ENCODE data around the gene CCDC141. TPM values are rescaled to one million over a fixed set of nuclear protein-coding genes. Genes with fewer than 3 reads are reported as not detected.

CCDC141 gene
- total RNA-seq, 1 donor from 2014 or later, result not detected

- Mint-ChIP-seq H3K9me3 (ENCODE audit: low read depth) (no peaks in the 10 kb centered on the region), H3K36me3 (ENCODE audit: low read depth) (no peaks in the 10 kb centered on the region), H3K27me3 (ENCODE audit: low read depth) (peaks cover 28% of the 10 kb centered on the region), H3K4me3 (ENCODE audit: unreplicated experiment) (no peak overlapping the region), H3K27ac (ENCODE audit: unreplicated experiment) (no peak overlapping the region), H3K4me1 (ENCODE audit: low read depth) (no peaks in the 10 kb centered on the region)
- no peak for DNase-seq (ENCODE audit: low spot score)
- no peak for TF ChIP-seq CTCF (IDR thresholded peaks at IDR 0.05)
These were observed 141.1 kb downstream of the CCDC141 start for GRCh38 chr2:178908810-178909209.

GRCh38 chr2:178905261-178905660 is 144.7 kb downstream of the CCDC141 start:
- Mint-ChIP-seq H3K27me3 (ENCODE audit: low read depth) (peaks cover 18% of the 10 kb centered on the region), H3K9me3 (ENCODE audit: low read depth) (no peaks in the 10 kb centered on the region), H3K4me1 (ENCODE audit: low read depth) (no peaks in the 10 kb centered on the region), H3K36me3 (ENCODE audit: low read depth) (no peaks in the 10 kb centered on the region), H3K4me3 (ENCODE audit: unreplicated experiment) (no peak overlapping the region), H3K27ac (ENCODE audit: unreplicated experiment) (no peak overlapping the region)
- no peak for TF ChIP-seq CTCF (IDR thresholded peaks at IDR 0.05)
- no peak for DNase-seq (ENCODE audit: low spot score)

- H3K4me3 Mint-ChIP-seq (ENCODE audit: unreplicated experiment), result no peak overlapping the region
- no peaks in the 10 kb centered on the region for H3K9me3 Mint-ChIP-seq (ENCODE audit: low read depth)
- peaks cover 21% of the 10 kb centered on the region for H3K27me3 Mint-ChIP-seq (ENCODE audit: low read depth)
- H3K36me3 Mint-ChIP-seq (ENCODE audit: low read depth), result no peaks in the 10 kb centered on the region
- TF ChIP-seq CTCF (IDR thresholded peaks at IDR 0.05), result no peak
- no peaks in the 10 kb centered on the region for H3K4me1 Mint-ChIP-seq (ENCODE audit: low read depth)
- no peak for DNase-seq (ENCODE audit: low spot score)
- no peak overlapping the region for H3K27ac Mint-ChIP-seq (ENCODE audit: unreplicated experiment)
These were observed 150.3 kb downstream of the CCDC141 start for GRCh38 chr2:178899656-178900055.

GRCh38 chr2:178895872-178896271 is 154.1 kb downstream of the CCDC141 start:
- no peaks in the 10 kb centered on the region for H3K36me3 Mint-ChIP-seq (ENCODE audit: low read depth)
- H3K4me3 Mint-ChIP-seq (ENCODE audit: unreplicated experiment), result no peak overlapping the region
- H3K27me3 Mint-ChIP-seq (ENCODE audit: low read depth), result peaks cover 33% of the 10 kb centered on the region
- no peak for TF ChIP-seq CTCF (IDR thresholded peaks at IDR 0.05)
- no peaks in the 10 kb centered on the region for H3K9me3 Mint-ChIP-seq (ENCODE audit: low read depth)
- no peak for DNase-seq (ENCODE audit: low spot score)
- H3K27ac Mint-ChIP-seq (ENCODE audit: unreplicated experiment), result no peak overlapping the region
- H3K4me1 Mint-ChIP-seq (ENCODE audit: low read depth), result no peaks in the 10 kb centered on the region

- H3K9me3 Mint-ChIP-seq (ENCODE audit: low read depth), result no peaks in the 10 kb centered on the region
- no peak overlapping the region for H3K27ac Mint-ChIP-seq (ENCODE audit: unreplicated experiment)
- H3K4me1 Mint-ChIP-seq (ENCODE audit: low read depth), result no peaks in the 10 kb centered on the region
- no peaks in the 10 kb centered on the region for H3K36me3 Mint-ChIP-seq (ENCODE audit: low read depth)
- H3K4me3 Mint-ChIP-seq (ENCODE audit: unreplicated experiment), result no peak overlapping the region
- peaks cover 36% of the 10 kb centered on the region for H3K27me3 Mint-ChIP-seq (ENCODE audit: low read depth)
- no peak for TF ChIP-seq CTCF (IDR thresholded peaks at IDR 0.05)
- no peak for DNase-seq (ENCODE audit: low spot score)
These were observed 154.8 kb downstream of the CCDC141 start for GRCh38 chr2:178895171-178895570.

Measured in chondrocyte (in vitro differentiated cells).